ENCODE data around the gene GIPC1. TPM values are rescaled to one million over a fixed set of nuclear protein-coding genes. Genes with fewer than 3 reads are reported as not detected.
A peak's percentile ranks its signal among the peaks of the same experiment; 100 is the strongest.

Gene GIPC1
- total and polyA plus RNA-seq, 9 of the 15 experiments (the other 6 are each of a cell fraction or from before 2014, with no cell fraction given) = 0.49 to 54.7 (median 24.8) TPM

DNA sequence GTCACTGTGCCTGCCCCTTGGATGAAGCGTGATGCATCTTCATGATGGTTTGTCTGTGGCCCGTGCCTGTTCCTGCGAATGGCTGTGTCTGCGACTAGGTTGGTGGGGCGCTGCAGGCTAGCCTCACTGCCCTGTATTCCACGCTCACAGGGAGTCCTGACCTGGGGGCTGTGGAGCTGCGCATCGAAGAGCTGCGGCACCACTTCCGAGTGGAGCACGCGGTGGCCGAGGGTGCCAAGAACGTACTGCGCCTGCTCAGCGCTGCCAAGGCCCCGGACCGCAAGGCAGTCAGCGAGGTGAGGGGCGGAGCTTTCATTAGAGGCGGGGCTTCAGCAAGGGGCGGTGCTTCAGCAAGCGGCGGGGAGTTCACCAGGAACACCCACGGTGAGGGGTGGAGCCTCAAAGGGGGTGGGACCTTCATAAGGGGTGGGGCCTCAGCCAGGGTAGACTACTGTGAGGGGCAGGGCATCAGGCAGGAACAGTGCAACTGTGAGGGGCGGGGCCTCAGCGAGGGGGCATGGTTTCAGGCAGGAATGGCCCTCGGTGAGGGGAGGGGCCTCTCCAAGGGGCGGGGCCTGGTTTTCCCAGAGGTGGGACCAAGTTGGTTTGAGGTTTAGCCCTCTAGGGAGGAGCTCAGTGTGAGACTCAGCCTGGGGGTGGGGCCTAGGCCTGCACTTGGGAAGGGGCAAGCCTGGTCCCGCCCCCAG is 45.6 kb downstream of the GIPC1 start (continued):
- TF ChIP-seq, protein P1, sequence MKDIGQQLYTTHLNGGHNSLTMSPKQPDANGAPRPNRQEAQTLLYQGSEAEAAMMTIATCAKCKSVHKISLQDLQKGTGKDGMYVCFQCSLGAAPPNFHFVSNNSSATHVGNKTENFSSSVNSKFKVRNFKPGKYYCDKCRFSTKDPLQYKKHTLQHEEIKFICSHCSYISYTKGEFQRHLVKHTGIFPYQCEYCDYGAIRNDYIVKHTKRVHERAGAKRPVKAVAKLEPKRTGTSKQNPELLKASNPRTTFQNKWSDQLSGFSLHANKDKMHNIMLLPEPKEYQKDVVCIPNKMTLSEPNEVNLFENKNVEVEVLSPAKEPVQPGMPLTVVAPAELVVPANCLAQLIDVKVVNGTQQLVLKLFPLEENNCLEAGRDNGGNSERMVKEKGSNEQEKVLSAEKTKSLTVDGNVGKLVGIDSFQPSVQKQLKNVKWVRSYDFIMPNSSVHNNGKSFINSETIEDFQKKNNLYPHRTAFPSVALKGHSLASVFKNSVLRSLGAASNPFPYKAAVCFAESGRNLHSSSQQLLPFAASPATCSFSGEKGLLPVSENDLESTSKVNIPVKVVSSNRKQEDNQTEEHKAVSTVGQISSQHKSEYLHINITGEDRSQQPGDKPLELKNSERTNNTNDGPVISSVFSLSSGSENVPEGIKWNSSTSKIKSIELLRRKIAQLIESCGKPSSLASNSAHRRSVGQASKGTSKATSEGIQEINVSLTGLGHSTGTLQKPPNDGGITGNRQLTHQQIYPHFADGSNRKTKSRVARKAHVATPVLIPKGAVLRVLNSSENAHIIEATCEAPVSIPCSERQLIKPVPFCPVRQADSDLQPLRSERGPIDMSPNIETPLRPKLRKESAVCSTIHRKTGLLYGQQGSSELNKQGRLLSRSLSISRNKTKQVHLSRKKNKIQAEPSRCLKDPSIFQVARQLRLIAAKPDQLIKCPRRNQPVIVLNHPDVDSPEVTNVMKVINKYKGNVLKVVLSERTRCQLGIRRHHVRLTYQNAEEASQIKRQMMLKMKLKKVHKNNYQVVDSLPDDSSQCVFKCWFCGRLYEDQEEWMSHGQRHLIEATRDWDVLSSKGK (CRISPR knock-in tag; IDR thresholded peaks at IDR 0.05) = no peak
- TF ChIP-seq NUFIP1 (IDR thresholded peaks at IDR 0.05; ENCODE audit: partially characterized antibody) (no peak), HNRNPUL1 (IDR thresholded peaks at IDR 0.05; ENCODE audit: low read length) (no peak), ZNF668 (CRISPR knock-in tag; IDR thresholded peaks at IDR 0.05) (no peak), ZSCAN32 (CRISPR knock-in tag; IDR thresholded peaks at IDR 0.05) (no peak), ZFX (CRISPR knock-in tag; IDR thresholded peaks at IDR 0.05) (peak; percentile 53; the same call in 1 of the 2 replicates), NELFE (IDR thresholded peaks at IDR 0.05; ENCODE audit: insufficient read depth, insufficient read length) (no peak), DIDO1 (tag; IDR thresholded peaks at IDR 0.05; ENCODE audit: low read depth) (no peak), BDP1 (IDR thresholded peaks at IDR 0.05; ENCODE audit: insufficient read depth, insufficient read length) (no peak), ZC3H4 (CRISPR knock-in tag; IDR thresholded peaks at IDR 0.05; ENCODE audit: borderline replicate concordance) (no peak), NCOR1 (IDR thresholded peaks at IDR 0.05) (no peak), PPARD (CRISPR knock-in tag; IDR thresholded peaks at IDR 0.05) (no peak), ZNF175 (CRISPR knock-in tag; IDR thresholded peaks at IDR 0.05; ENCODE audit: low read depth) (no peak), ZNF780A (CRISPR knock-in tag; IDR thresholded peaks at IDR 0.05) (no peak), ZNF184 (CRISPR knock-in tag; IDR thresholded peaks at IDR 0.05) (no peak), ZNF133 (CRISPR knock-in tag; IDR thresholded peaks at IDR 0.05) (no peak)
- TF ChIP-seq, protein P2, sequence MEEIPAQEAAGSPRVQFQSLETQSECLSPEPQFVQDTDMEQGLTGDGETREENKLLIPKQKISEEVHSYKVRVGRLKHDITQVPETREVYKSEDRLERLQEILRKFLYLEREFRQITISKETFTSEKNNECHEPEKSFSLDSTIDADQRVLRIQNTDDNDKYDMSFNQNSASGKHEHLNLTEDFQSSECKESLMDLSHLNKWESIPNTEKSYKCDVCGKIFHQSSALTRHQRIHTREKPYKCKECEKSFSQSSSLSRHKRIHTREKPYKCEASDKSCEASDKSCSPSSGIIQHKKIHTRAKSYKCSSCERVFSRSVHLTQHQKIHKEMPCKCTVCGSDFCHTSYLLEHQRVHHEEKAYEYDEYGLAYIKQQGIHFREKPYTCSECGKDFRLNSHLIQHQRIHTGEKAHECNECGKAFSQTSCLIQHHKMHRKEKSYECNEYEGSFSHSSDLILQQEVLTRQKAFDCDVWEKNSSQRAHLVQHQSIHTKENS (CRISPR knock-in tag; IDR thresholded peaks at IDR 0.05) = no peak
- TF ChIP-seq, protein P3, sequence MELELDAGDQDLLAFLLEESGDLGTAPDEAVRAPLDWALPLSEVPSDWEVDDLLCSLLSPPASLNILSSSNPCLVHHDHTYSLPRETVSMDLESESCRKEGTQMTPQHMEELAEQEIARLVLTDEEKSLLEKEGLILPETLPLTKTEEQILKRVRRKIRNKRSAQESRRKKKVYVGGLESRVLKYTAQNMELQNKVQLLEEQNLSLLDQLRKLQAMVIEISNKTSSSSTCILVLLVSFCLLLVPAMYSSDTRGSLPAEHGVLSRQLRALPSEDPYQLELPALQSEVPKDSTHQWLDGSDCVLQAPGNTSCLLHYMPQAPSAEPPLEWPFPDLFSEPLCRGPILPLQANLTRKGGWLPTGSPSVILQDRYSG (tag; conservative IDR thresholded peaks at IDR 0.05; ENCODE audit: low read depth) = 0 out of 2 replicates have a peak, but pooled peaks have one; percentile 70
- TF ChIP-seq, protein P4, sequence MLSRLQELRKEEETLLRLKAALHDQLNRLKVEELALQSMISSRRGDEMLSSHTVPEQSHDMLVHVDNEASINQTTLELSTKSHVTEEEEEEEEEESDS (CRISPR knock-in tag; IDR thresholded peaks at IDR 0.05) = no peak
- TF ChIP-seq, protein P5, sequence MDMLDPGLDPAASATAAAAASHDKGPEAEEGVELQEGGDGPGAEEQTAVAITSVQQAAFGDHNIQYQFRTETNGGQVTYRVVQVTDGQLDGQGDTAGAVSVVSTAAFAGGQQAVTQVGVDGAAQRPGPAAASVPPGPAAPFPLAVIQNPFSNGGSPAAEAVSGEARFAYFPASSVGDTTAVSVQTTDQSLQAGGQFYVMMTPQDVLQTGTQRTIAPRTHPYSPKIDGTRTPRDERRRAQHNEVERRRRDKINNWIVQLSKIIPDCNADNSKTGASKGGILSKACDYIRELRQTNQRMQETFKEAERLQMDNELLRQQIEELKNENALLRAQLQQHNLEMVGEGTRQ (CRISPR knock-in tag; IDR thresholded peaks at IDR 0.05) = no peak
- TF ChIP-seq, protein P6, sequence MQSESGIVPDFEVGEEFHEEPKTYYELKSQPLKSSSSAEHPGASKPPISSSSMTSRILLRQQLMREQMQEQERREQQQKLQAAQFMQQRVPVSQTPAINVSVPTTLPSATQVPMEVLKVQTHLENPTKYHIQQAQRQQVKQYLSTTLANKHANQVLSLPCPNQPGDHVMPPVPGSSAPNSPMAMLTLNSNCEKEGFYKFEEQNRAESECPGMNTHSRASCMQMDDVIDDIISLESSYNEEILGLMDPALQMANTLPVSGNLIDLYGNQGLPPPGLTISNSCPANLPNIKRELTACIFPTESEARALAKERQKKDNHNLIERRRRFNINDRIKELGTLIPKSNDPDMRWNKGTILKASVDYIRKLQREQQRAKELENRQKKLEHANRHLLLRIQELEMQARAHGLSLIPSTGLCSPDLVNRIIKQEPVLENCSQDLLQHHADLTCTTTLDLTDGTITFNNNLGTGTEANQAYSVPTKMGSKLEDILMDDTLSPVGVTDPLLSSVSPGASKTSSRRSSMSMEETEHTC (IDR thresholded peaks at IDR 0.05) = no peak

Measured in K562 (cell line).